Upper lobe of left lung (tissue), 4 donors: ENCODE measurements around the gene AKT1S1.

Source experiments
- CTCF ChIP-seq, 6 experiments: fragments of 450-650 bp in 4 of 6; fragments of 200-600 bp in 2 of 6; sonication (generic) in 2 of 6; IDR thresholded peaks; one replicate each; pipeline ENCODE4 v1.5.1; 2016 to 2019; ENCODE audit warnings: antibody characterized with exemption in 6 of 6
- POLR2A ChIP-seq, 4 donors: fragments of 450-650 bp; IDR thresholded peaks; one replicate each; pipeline ENCODE4 v1.5.1; 2016 to 2017; ENCODE audit warnings: antibody characterized with exemption in 4 of 4, mild to moderate bottlenecking in 2 of 4

GRCh38 chr19:49908480-49909420, 31.6 kb upstream of the AKT1S1 start:
- TF ChIP-seq CTCF (IDR thresholded peaks at IDR 0.05) (no peak), POLR2A (IDR thresholded peaks at IDR 0.05) (no peak)
